Non-pigmented ciliary epithelial cell (primary cell): Measurements from ENCODE around the gene P3H1.
"Not testable (repeated sequence)": the region's sequence is repeated elsewhere in the genome, so short reads cannot be mapped to it uniquely, and the experiment has no call there.

Source experiments
- DNase-seq: peaks from one replicate; pipeline ENCODE4 v3.0.0-alpha.2; 2010; ENCODE audit warnings: low read depth

The P3H1 gene

GRCh38 chr1:42766741-42767509 lies at the start of gene P3H1, which contains the start of gene C1orf50:
Gene P3H1 (minus strand): TSS chr1:42767028. CDS start chr1:42766971, 57 bp downstream.
Gene C1orf50 (plus strand): TSS chr1:42767249. CDS start chr1:42767312, 63 bp downstream.
- peak; percentile 93 for DNase-seq

GRCh38 chr1:42815941-42816584 lies 49.2 kb upstream of the P3H1 start:
- DNase-seq: no peak

GRCh38 chr1:42814815-42815214 lies 48.0 kb upstream of the P3H1 start:
- not testable (repeated sequence) for DNase-seq

DNA sequence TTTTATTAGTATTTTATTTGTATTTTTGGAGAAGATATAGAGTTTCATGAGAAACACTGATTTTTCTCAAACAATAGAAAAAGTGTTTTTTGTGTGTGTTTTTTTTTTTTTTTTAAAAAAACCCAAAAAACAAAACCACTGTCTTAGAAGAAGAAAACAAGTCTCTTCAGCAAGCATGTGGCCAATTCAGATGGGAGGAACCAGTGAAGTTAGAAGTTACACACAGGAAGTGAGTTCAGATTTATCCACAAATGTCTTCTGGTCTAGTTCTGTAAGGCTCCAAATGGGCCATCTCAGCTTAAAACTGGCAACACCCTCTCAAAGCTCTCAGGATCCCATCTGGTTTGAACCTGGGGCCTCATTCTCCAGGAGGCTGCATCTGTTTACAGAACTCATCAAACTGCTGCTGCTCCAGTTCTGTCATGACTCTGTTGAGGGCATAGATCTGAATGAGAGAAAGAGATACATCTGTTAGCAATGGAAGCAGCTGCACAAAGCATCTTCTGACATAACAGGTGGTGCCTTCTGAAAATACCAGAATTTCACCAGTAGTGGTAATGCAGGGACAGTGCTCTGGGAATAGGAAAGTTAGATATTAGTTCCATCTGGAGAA lies 40.3 kb upstream of the P3H1 start:
- no peak for DNase-seq

GRCh38 chr1:42806593-42806992 lies 39.8 kb upstream of the P3H1 start:
- no peak for DNase-seq

DNA sequence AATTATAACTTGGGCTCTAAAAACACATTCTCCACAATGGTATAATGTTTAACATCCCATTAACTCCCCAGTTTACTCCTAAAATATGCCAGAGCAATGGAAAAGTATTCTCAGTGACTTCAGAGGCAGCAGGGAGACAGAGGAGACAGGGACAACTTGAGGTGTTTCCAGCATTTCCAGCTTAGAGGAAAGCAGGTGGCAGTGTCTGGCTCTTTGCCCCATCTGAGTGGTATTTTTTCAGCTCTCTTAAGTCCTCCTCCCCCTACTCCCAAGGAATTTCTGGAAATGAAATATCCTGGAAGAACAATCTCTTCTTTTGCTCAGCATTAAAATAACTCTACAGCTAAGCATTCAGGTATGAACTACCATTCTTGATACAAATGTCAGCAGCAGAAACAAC lies 39.3 kb upstream of the P3H1 start:
- no peak for DNase-seq

DNA sequence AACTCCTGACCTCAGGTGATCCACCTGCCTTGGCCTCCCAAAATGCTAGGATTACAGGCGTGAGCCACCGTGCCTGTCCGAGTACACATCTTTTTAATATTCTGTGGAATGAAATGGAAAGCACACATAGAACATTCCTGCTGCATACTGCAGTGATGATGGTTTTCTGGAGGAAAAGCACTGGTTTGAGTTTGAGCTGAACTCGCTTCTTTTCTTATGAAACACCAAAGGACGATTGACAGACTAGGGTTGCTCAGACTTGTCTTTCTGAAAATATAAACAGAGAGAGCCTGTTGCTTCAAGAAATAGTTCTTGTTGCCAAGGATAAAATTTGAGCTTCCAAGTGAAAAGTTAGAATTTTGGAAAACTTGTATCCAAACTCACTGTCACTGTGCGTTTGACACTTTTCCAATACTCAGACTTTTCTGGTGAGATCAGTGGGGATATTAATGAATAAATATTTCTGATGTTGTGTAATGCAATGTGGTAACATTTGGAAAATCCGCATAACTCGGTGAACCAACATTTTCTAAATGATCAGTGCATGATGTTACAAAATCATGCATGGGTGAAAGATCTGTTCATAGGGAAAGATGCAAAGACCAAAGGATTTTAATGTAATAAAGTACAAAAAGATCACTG lies 35.1 kb upstream of the P3H1 start:
- no peak for DNase-seq

DNA sequence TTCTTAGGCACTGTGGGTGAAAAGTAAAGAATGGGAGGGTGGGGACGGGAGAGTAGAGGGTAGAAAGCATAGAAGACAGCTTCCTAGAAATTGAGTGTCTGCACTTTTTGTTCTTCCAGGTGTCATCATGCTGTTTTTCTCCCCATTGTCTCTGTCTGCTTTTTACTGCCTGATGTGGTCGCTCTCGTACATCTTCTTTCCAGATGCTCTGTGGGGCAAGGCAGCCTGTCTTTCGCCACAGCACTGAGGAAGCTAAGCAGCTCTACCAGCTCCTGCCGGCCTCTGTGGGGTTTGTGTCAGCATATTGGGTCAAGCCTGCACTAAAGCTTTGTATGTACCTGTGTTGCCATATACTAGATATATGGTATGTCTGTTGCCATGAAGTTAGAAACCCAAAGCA lies 31.2 kb upstream of the P3H1 start:
- DNase-seq: no peak

GRCh38 chr1:42797414-42797813 lies 30.6 kb upstream of the P3H1 start:
- DNase-seq: no peak

DNA sequence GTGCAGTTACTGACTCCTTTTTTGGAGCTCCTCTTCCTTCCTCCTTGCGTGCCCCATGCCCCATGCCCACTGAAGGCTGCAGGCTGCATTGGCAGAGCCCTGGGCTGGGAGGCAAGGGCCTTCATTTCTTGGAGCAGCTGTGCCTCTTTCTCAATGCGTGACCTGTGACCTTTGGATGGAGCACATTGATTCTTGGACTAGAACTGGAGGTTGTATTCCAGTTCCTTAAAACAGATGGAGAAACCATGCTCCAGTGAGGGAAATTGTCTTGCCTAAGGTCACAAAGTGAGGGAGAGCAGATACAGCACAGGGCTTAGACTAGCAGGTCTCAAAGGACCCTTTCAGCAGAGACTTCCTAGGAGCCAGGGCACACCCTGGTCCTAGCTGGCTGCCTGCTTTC lies 27.0 kb upstream of the P3H1 start:
- DNase-seq: no peak

GRCh38 chr1:42788021-42788420 lies 21.2 kb upstream of the P3H1 start:
- no peak for DNase-seq

GRCh38 chr1:42786097-42786496 lies 19.3 kb upstream of the P3H1 start:
- no peak for DNase-seq

- DNase-seq: no peak
Measured at GRCh38 chr1:42784946-42785693, 18.3 kb upstream of the P3H1 start, which contains the start of gene TMEM269. Gene TMEM269 (plus strand): TSS chr1:42784991. CDS start chr1:42789894, 4,903 bp downstream.

- no peak for DNase-seq
Measured at GRCh38 chr1:42784547-42784945, 17.7 kb upstream of the P3H1 start.

DNA sequence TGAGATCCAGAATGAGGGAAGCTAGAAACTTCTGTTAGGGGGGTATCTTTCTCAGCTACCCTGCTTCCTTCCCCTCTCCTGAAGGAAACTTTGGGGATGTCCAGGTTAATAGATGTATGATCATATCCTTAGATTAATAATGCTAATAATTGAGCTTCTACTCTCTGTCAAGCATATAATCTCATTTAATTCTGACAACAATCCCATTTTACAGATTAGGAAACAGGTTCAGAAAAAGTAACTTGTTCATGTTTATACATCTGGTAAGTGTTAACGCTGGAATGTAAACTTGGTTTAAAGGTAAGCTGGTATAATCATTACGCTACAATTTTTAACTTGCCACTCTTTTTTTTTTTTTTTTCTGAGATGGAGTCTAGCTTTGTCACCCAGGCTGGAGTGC lies 16.3 kb upstream of the P3H1 start:
- no peak for DNase-seq

DNA sequence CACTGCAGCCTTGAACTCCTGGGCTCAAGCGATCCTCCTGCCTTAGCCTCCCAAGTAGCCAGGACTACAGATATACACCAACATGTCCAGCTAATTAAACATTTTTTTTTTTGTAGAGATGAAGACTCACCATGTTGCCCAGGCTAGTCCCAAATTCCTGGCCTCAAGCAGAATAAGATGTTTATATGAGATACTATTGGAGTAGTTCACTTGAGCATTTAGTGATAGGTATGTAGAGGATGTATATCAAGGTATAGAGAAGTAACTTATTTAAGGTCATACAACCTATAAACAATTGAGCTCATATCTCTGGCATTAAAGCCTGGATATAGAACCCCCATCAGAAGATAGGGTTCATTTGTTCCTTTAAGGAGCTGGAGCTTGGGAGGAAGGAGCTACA lies 13.3 kb upstream of the P3H1 start:
- no peak for DNase-seq

DNA sequence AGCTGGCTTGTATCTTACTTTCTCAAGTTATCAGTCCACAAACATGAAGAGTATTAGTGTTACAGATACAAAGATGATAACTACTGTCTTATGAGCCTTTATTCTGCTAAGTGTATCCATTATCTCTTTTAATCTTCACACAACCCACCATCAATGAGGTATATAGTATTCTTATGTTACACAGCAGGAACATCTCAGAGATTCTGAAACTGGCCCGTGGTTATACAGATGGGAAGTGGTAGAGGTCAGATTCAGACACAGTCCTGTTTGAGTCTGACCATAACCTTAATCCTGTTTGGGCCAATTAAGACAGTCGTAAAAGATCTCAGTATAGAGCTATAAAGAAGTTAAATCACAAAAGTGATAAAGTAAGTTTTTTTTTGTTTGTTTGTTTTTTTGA lies 12.9 kb upstream of the P3H1 start:
- DNase-seq: no peak

DNA sequence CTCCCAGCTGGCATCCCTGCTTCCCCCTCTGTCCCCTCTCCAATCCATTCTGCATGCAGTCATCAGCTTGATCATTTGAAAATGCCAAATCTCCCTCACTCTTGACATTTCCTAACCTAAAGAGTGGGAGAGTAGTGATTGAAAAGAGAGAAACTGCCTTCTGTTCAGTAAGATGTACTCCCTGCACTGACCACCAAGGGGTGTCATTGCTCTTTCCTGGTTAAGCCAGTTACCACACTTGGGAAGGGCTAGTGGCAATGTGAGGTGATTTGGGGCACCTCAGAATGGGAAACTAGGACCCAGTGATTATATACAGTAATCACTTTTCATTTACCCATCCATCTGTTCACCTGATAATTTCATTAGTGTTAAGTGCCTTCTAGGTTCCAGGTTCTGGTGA lies 11.0 kb upstream of the P3H1 start:
- no peak for DNase-seq

GRCh38 chr1:42776502-42776901 lies 9.7 kb upstream of the P3H1 start:
- no peak for DNase-seq

DNA sequence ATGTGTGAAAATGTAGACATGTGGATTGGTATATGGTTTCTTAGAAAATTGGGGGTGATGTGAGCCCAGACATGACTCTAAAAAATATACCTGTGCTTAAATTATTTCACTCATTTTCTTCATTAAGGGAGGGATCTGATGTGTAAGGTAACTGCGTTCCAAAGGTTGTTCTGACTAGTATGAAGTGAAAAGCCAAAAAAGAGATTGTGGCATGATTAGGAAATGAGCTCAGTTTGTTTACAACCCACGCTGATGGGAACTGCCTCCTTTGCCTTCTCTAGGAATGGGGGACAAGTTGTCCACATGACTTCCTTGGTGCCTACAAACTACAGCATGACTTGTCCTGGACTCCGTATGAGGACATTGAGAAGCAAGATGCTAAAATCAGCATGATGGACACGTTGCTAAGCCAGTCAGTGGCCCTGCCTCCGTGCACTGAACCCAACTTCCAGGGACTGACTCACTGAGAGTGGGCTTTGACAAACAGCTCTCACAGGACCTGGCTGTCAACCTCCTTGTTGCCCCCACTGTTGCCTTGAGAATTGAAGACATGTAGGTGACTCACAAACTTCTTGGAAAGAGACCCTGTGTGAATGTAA lies 8.2 kb upstream of the P3H1 start:
- DNase-seq: no peak

- DNase-seq: no peak
Measured at GRCh38 chr1:42773420-42773819, 6.6 kb upstream of the P3H1 start.

- no peak for DNase-seq
Measured at GRCh38 chr1:42769811-42770210, 3.0 kb upstream of the P3H1 start.
